Left ventricle myocardium superior (tissue), 1 donor: ENCODE data around the gene PNPLA7. TPM values are rescaled to one million over a fixed set of nuclear protein-coding genes. Genes with fewer than 3 reads are reported as not detected.
"Not testable (repeated sequence)": the region's sequence is repeated elsewhere in the genome, so short reads cannot be mapped to it uniquely, and the experiment has no call there.

Experiments used
- ATAC-seq: fragments of 200-7000 bp; cut with Tn5 transposase; one replicate; pipeline ENCODE4 v1.9.1; 2020; ENCODE audit warnings: mild to moderate bottlenecking, moderate library complexity
- DNase-seq: peaks from one replicate; pipeline ENCODE4 v3.0.0-alpha.2; 2020
- intact Hi-C: fragments of 100-400 bp; cut with micrococcal nuclease; formaldehyde crosslinking; loops from one replicate; pipeline ENCODE4 v1.11.0; 2022
- total RNA-seq: library from RNA; stranded (reverse); fragmentation: NEBNext Ultra II Directional; extraction: Animal tissue kit (Norgen Biotek cat#: 25700); gene quantifications from one replicate; pipeline ENCODE4 v1.2.1, GENCODE V29; 2021
- donor health status: DM: no; HTN: yes; CAD: no; lungs with severe emphysema.

Gene PNPLA7
- total RNA-seq, 1 donor from 2014 or later: 10.7 TPM

- intact Hi-C loops: no loop called here
- DNase-seq: no peak
- no peak for ATAC-seq
Measured at GRCh38 chr9:137521405-137521985, 28.7 kb downstream of the PNPLA7 start.

- ATAC-seq (no peak), DNase-seq (no peak)
- intact Hi-C loops: no loop called here
Measured at GRCh38 chr9:137520614-137521404, 29.4 kb downstream of the PNPLA7 start.

GRCh38 chr9:137519553-137519952 is 30.6 kb downstream of the PNPLA7 start:
- DNase-seq (no peak), ATAC-seq (no peak)

GRCh38 chr9:137518661-137519459 is 31.3 kb downstream of the PNPLA7 start:
- intact Hi-C loops, ATAC-seq, DNase-seq: not testable (repeated sequence)

More at GRCh38 chr9:137519553-137519952, 30.6 kb downstream of the PNPLA7 start:
- intact Hi-C loops: no loop called here

GRCh38 chr9:137516144-137516917 is 33.9 kb downstream of the PNPLA7 start:
- no peak for DNase-seq
- no peak for ATAC-seq
- intact Hi-C loops: no loop called here

- no peak for ATAC-seq
- intact Hi-C loops: no loop called here
- DNase-seq: no peak
Measured at GRCh38 chr9:137515338-137515724, 34.9 kb downstream of the PNPLA7 start.

GRCh38 chr9:137514691-137515337 is 35.4 kb downstream of the PNPLA7 start:
- intact Hi-C loops: no loop called here
- DNase-seq: no peak
- ATAC-seq: no peak

- ATAC-seq, DNase-seq, intact Hi-C loops: not testable (repeated sequence)
Measured at GRCh38 chr9:137513801-137514570, 36.2 kb downstream of the PNPLA7 start.

- intact Hi-C loops, DNase-seq, ATAC-seq: not testable (repeated sequence)
Measured at GRCh38 chr9:137513136-137513535, 37.1 kb downstream of the PNPLA7 start.

- intact Hi-C loops: no loop called here
- no peak for DNase-seq
- no peak for ATAC-seq
Measured at GRCh38 chr9:137511758-137512463, 38.3 kb downstream of the PNPLA7 start.

GRCh38 chr9:137511126-137511525 is 39.1 kb downstream of the PNPLA7 start:
- intact Hi-C loops, ATAC-seq, DNase-seq: not testable (repeated sequence)

GRCh38 chr9:137509198-137509597 is 41.0 kb downstream of the PNPLA7 start:
- DNase-seq: no peak
- ATAC-seq: no peak
- intact Hi-C loops: no loop called here

- intact Hi-C loops: no loop called here
- DNase-seq (no peak), ATAC-seq (no peak)
Measured at GRCh38 chr9:137506702-137507171, 43.5 kb downstream of the PNPLA7 start.

- intact Hi-C loops: no loop called here
- no peak for DNase-seq
- ATAC-seq: no peak
Measured at GRCh38 chr9:137506274-137506673, 43.9 kb downstream of the PNPLA7 start.

- intact Hi-C loops: no loop called here
- no peak for ATAC-seq
- DNase-seq: no peak
Measured at GRCh38 chr9:137505421-137506140, 44.6 kb downstream of the PNPLA7 start.

- DNase-seq (no peak), ATAC-seq (no peak)
- intact Hi-C loops: no loop called here
Measured at GRCh38 chr9:137504432-137504777, 45.8 kb downstream of the PNPLA7 start.
